Retinal pigment epithelial cell (primary cell): ENCODE measurements around the gene CCDC38.
"Not testable (repeated sequence)": the region's sequence is repeated elsewhere in the genome, so short reads cannot be mapped to it uniquely, and the experiment has no call there.

Experiments used
- DNase-seq: peaks from one replicate; pipeline ENCODE4 v3.0.0-alpha.2; 2010; ENCODE audit warnings: low read depth
- H3K4me3 ChIP-seq: 2 replicates; pipeline ENCODE4 v1.5.1; 2011; ENCODE audit warnings: mild to moderate bottlenecking, low read length, control low read depth, moderate library complexity
- CTCF ChIP-seq: conservative IDR thresholded peaks from 2 replicates; pipeline ENCODE4 v1.5.1; 2011; ENCODE audit warnings: low read depth, low read length, control low read depth, inconsistent platforms

Gene CCDC38

GRCh38 chr12:95857799-95858198 lies 84.6 kb downstream of the CCDC38 start:
- no peak for DNase-seq
- no peak for TF ChIP-seq CTCF
- H3K4me3 ChIP-seq, result peak overlapping the region; percentile 75

- no peak for DNase-seq
- no peak for TF ChIP-seq CTCF
These were observed 85.3 kb downstream of the CCDC38 start for GRCh38 chr12:95857156-95857555.

GRCh38 chr12:95852133-95852532 lies 90.3 kb downstream of the CCDC38 start:
- TF ChIP-seq CTCF, result no peak
- DNase-seq, result no peak
- H3K4me3 ChIP-seq, result no peak overlapping the region

More at GRCh38 chr12:95857156-95857555, 85.3 kb downstream of the CCDC38 start:
- H3K4me3 ChIP-seq, result no peak overlapping the region

- DNase-seq, result no peak
- no peak overlapping the region for H3K4me3 ChIP-seq
- no peak for TF ChIP-seq CTCF
These were observed 90.8 kb downstream of the CCDC38 start for GRCh38 chr12:95851606-95852005.

GRCh38 chr12:95848575-95849388 lies 93.6 kb downstream of the CCDC38 start:
- no peak for DNase-seq
- peak; percentile 32 for TF ChIP-seq CTCF

GRCh38 chr12:95842426-95842825 lies 100.0 kb downstream of the CCDC38 start:
- peak overlapping the region; percentile 16 for H3K4me3 ChIP-seq
- not testable (repeated sequence) for DNase-seq

More at GRCh38 chr12:95848575-95849388, 93.6 kb downstream of the CCDC38 start:
- H3K4me3 ChIP-seq, result no peak overlapping the region

- DNase-seq, result no peak
- H3K4me3 ChIP-seq, result no peak overlapping the region
- TF ChIP-seq CTCF, result no peak
These were observed 104.3 kb downstream of the CCDC38 start for GRCh38 chr12:95838125-95838524.
